NCI-H2029 (cell line): Measurements from ENCODE around the gene OR1E1.
"Not testable (repeated sequence)": the region's sequence is repeated elsewhere in the genome, so short reads cannot be mapped to it uniquely, and the experiment has no call there.

Experiments
- DNase-seq: peaks from one replicate; lab custom pipeline; 2025; lab: John Stamatoyannopoulos, UW

Gene OR1E1

GRCh38 chr17:3398310-3398709, at the start of gene OR1E1:
TSS of gene OR1E1 (minus strand) at chr17:3398410. CDS start at chr17:3398410, 0 bp downstream.
- no peak for DNase-seq

- DNase-seq = no peak
These were observed 49.4 kb upstream of the OR1E1 start for GRCh38 chr17:3447625-3448024.

GRCh38 chr17:3440451-3440850, 42.2 kb upstream of the OR1E1 start:
- DNase-seq = no peak

- DNase-seq = no peak
These were observed 40.2 kb upstream of the OR1E1 start for GRCh38 chr17:3438368-3438767.

GRCh38 chr17:3433741-3434140, 35.5 kb upstream of the OR1E1 start, which contains the start of gene OR1E2:
TSS of gene OR1E2 (minus strand) at chr17:3433841. CDS start at chr17:3433841, 0 bp downstream.
- DNase-seq = no peak

- not testable (repeated sequence) for DNase-seq
These were observed 35.0 kb upstream of the OR1E1 start for GRCh38 chr17:3433215-3433614.

- no peak for DNase-seq
These were observed 20.0 kb upstream of the OR1E1 start for GRCh38 chr17:3418222-3418621.

- no peak for DNase-seq
These were observed 17.4 kb upstream of the OR1E1 start for GRCh38 chr17:3415610-3416009.

GRCh38 chr17:3412216-3412615, 14.0 kb upstream of the OR1E1 start:
- DNase-seq = not testable (repeated sequence)

GRCh38 chr17:3411070-3411469, 12.9 kb upstream of the OR1E1 start, which contains the start of gene OR3A3:
TSS of gene OR3A3 (plus strand) at chr17:3411370.
- DNase-seq = no peak

GRCh38 chr17:3403856-3404255, 5.6 kb upstream of the OR1E1 start:
- not testable (repeated sequence) for DNase-seq

- no peak for DNase-seq
These were observed 3.6 kb upstream of the OR1E1 start for GRCh38 chr17:3401786-3402185.

- no peak for DNase-seq
These were observed 1.8 kb upstream of the OR1E1 start for GRCh38 chr17:3400055-3400454.

- DNase-seq = not testable (repeated sequence)
These were observed 409 bp downstream of the OR1E1 start for GRCh38 chr17:3397801-3398200.

GRCh38 chr17:3389791-3390190, 8.4 kb downstream of the OR1E1 start:
- no peak for DNase-seq

- no peak for DNase-seq
These were observed 12.1 kb downstream of the OR1E1 start, which contains the start of gene OR3A2 for GRCh38 chr17:3385869-3386816. TSS of gene OR3A2 (minus strand) at chr17:3386308.

GRCh38 chr17:3381957-3382356, 16.3 kb downstream of the OR1E1 start:
- DNase-seq = no peak

- DNase-seq = no peak
These were observed 19.9 kb downstream of the OR1E1 start for GRCh38 chr17:3378321-3378720.

GRCh38 chr17:3371167-3371566, 27.0 kb downstream of the OR1E1 start:
- not testable (repeated sequence) for DNase-seq
